Neural cell (in vitro differentiated cells): ENCODE results near the gene MIPOL1. TPM values are rescaled to one million over a fixed set of nuclear protein-coding genes. Genes with fewer than 3 reads are reported as not detected.
"Not testable (repeated sequence)": the region's sequence is repeated elsewhere in the genome, so short reads cannot be mapped to it uniquely, and the experiment has no call there.

ENCODE experiments used
- H2AFZ ChIP-seq: fragments of 200-600, 300-800 bp; sonication (generic), shearing (Covaris generic); 2 replicates; pipeline ENCODE4 v1.6.0; 2014; ENCODE audit warnings: low read depth, mild to moderate bottlenecking, antibody characterized with exemption, low read length, moderate library complexity
- H3F3A ChIP-seq: fragments of 200-600 bp; shearing (Covaris generic); 2 replicates; pipeline ENCODE4 v1.6.1; 2016; ENCODE audit warnings: mild to moderate bottlenecking, moderate library complexity, mixed read lengths, antibody characterized with exemption, low read length; ENCODE audit not compliant: insufficient read depth, poor library complexity, severe bottlenecking
- H3K27ac ChIP-seq: fragments of 200-600, 300-800 bp; sonication (generic), shearing (Covaris generic); 2 replicates; pipeline ENCODE4 v1.5.1; 2014; ENCODE audit warnings: mild to moderate bottlenecking, low read length, moderate library complexity
- H3K27me3 ChIP-seq: fragments of 300-800, 200-600 bp; sonication (generic), shearing (Covaris generic); 2 replicates; pipeline ENCODE4 v1.6.0; 2014; ENCODE audit warnings: mild to moderate bottlenecking, low read depth, low read length, moderate library complexity; ENCODE audit not compliant: insufficient read depth
- H3K36me3 ChIP-seq: fragments of 300-800, 200-600 bp; sonication (generic), shearing (Covaris generic); 2 replicates; pipeline ENCODE4 v1.5.1; 2014; ENCODE audit warnings: mild to moderate bottlenecking, antibody characterized with exemption, low read length, moderate library complexity; ENCODE audit not compliant: insufficient read depth
- H3K4me2 ChIP-seq: fragments of 300-800, 200-600 bp; sonication (generic), shearing (Covaris generic); 2 replicates; pipeline ENCODE4 v1.6.0; 2014; ENCODE audit warnings: mild to moderate bottlenecking, low read length
- H3K4me3 ChIP-seq: fragments of 300-800, 200-600 bp; sonication (generic), shearing (Covaris generic); 2 replicates; pipeline ENCODE4 v1.5.1; 2014; ENCODE audit warnings: mild to moderate bottlenecking, low read length, moderate library complexity
- H3K79me2 ChIP-seq: fragments of 200-600 bp; shearing (Covaris generic); replicated peaks from 2 replicates; pipeline ENCODE4 v1.6.0; 2014; ENCODE audit warnings: mild to moderate bottlenecking, low read length, moderate library complexity; ENCODE audit not compliant: insufficient read depth
- H3K9ac ChIP-seq: fragments of 300-800, 200-600 bp; sonication (generic), shearing (Covaris generic); 2 replicates; pipeline ENCODE4 v1.6.1; 2016; ENCODE audit warnings: mild to moderate bottlenecking, low read length, mixed read lengths
- H3K9me2 ChIP-seq: fragments of 200-600 bp; shearing (Covaris generic); 2 replicates; pipeline ENCODE4 v1.6.1; 2016; ENCODE audit warnings: mild to moderate bottlenecking, low read length, mixed read lengths; ENCODE audit not compliant: insufficient read depth
- H3K9me3 ChIP-seq: fragments of 200-600, 300-800 bp; sonication (generic), shearing (Covaris generic); 2 replicates; pipeline ENCODE4 v1.6.1; 2016; ENCODE audit warnings: mild to moderate bottlenecking, mixed run types, low read length, moderate library complexity, mixed read lengths
- H4K20me1 ChIP-seq: fragments of 200-600 bp; shearing (Covaris generic); 2 replicates; pipeline ENCODE4 v1.6.1; 2016; ENCODE audit warnings: mild to moderate bottlenecking, mixed run types; ENCODE audit not compliant: insufficient read depth
- CTCF ChIP-seq: fragments of 450-650 bp; IDR thresholded peaks from 2 replicates; pipeline ENCODE4 v1.5.1; 2014; ENCODE audit warnings: antibody characterized with exemption, mild to moderate bottlenecking, moderate library complexity; ENCODE audit not compliant: poor library complexity, severe bottlenecking
- EP300 ChIP-seq: fragments of 450-650 bp; conservative IDR thresholded peaks from 2 replicates; pipeline ENCODE4 v1.6.1; 2014; ENCODE audit warnings: antibody characterized with exemption, mild to moderate bottlenecking, moderate library complexity; ENCODE audit not compliant: poor library complexity, severe bottlenecking
- EZH2 ChIP-seq: fragments of 200-600, 300-800 bp; shearing (Covaris generic), sonication (generic); IDR thresholded peaks from 2 replicates; pipeline ENCODE4 v1.6.1; 2014; ENCODE audit warnings: antibody characterized with exemption, low read length, borderline replicate concordance, mild to moderate bottlenecking; ENCODE audit not compliant: insufficient read depth, poor library complexity, severe bottlenecking
- MXI1 ChIP-seq: fragments of 450-650 bp; conservative IDR thresholded peaks from 2 replicates; pipeline ENCODE4 v1.6.1; 2014; ENCODE audit warnings: antibody characterized with exemption, mild to moderate bottlenecking; ENCODE audit not compliant: poor library complexity, severe bottlenecking
- POLR2AphosphoS5 ChIP-seq: IDR thresholded peaks from 2 replicates; pipeline ENCODE4 v1.6.1; 2012
- RAD21 ChIP-seq: fragments of 450-650 bp; conservative IDR thresholded peaks from 2 replicates; pipeline ENCODE4 v1.6.1; 2014; ENCODE audit warnings: antibody characterized with exemption, mild to moderate bottlenecking, moderate library complexity
- REST ChIP-seq: IDR thresholded peaks from 2 replicates; pipeline ENCODE4 v1.6.1; 2012; ENCODE audit warnings: borderline replicate concordance
- SMC3 ChIP-seq: fragments of 450-650 bp; conservative IDR thresholded peaks from 2 replicates; pipeline ENCODE4 v1.6.1; 2014; ENCODE audit warnings: antibody characterized with exemption, mild to moderate bottlenecking, moderate library complexity; ENCODE audit not compliant: poor library complexity
- TAF1 ChIP-seq: IDR thresholded peaks from 2 replicates; pipeline ENCODE4 v1.6.1; 2012; ENCODE audit warnings: low read depth
- polyA plus RNA-seq: library from polyadenylated mRNA; depleted of rRNA; stranded (reverse); fragments of >200 nt; gene quantifications from 2 replicates; pipeline ENCODE4 v1.2.3, GENCODE V29; 2014

MIPOL1 gene
- polyA plus RNA-seq, 1 donor from 2014 or later, result 1.3 TPM

GRCh38 chr14:37187294-37187693 is 10.4 kb upstream of the MIPOL1 start:
- no peak overlapping the region for H3K4me2 ChIP-seq
- no peaks in the 10 kb centered on the region for H4K20me1 ChIP-seq
- H2AFZ ChIP-seq, result no peak overlapping the region
- no peaks in the 10 kb centered on the region for H3K9me2 ChIP-seq
- H3K9ac ChIP-seq, result no peak overlapping the region
- no peaks in the 10 kb centered on the region for H3K27me3 ChIP-seq
- H3K36me3 ChIP-seq, result no peaks in the 10 kb centered on the region
- H3K9me3 ChIP-seq, result no peaks in the 10 kb centered on the region
- H3K4me3 ChIP-seq, result no peak overlapping the region
- no peak overlapping the region for H3K27ac ChIP-seq
- TF ChIP-seq TAF1 (no peak), CTCF (no peak), SMC3 (no peak)
- H3F3A ChIP-seq, result no peaks in the 10 kb centered on the region
- no peaks in the 10 kb centered on the region for H3K79me2 ChIP-seq

GRCh38 chr14:37187840-37188577 is 9.7 kb upstream of the MIPOL1 start:
- H3K9me3 ChIP-seq, H3F3A ChIP-seq, H3K4me2 ChIP-seq, H3K79me2 ChIP-seq, H2AFZ ChIP-seq, H3K4me3 ChIP-seq, H3K9me2 ChIP-seq, H3K9ac ChIP-seq, H3K27ac ChIP-seq, H3K27me3 ChIP-seq, H4K20me1 ChIP-seq, H3K36me3 ChIP-seq: not testable (repeated sequence)

GRCh38 chr14:37189733-37190132 is 8.0 kb upstream of the MIPOL1 start:
- H3K9ac ChIP-seq, H3K9me2 ChIP-seq, H3K27ac ChIP-seq, H3F3A ChIP-seq, H3K36me3 ChIP-seq, H3K27me3 ChIP-seq, H3K79me2 ChIP-seq, H2AFZ ChIP-seq, H3K9me3 ChIP-seq, H3K4me3 ChIP-seq, H3K4me2 ChIP-seq, H4K20me1 ChIP-seq: not testable (repeated sequence)

GRCh38 chr14:37194698-37195097 is 3.0 kb upstream of the MIPOL1 start:
- Histone ChIP-seq H3K36me3 (no peaks in the 10 kb centered on the region), H3K9me3 (no peaks in the 10 kb centered on the region), H2AFZ (no peak overlapping the region), H3K27me3 (no peaks in the 10 kb centered on the region), H3K79me2 (no peaks in the 10 kb centered on the region), H3K9me2 (no peaks in the 10 kb centered on the region), H3K9ac (no peak overlapping the region), H4K20me1 (no peaks in the 10 kb centered on the region), H3K27ac (no peak overlapping the region), H3K4me2 (no peak overlapping the region), H3K4me3 (no peak overlapping the region), H3F3A (peaks cover 8% of the 10 kb centered on the region)
- no peak for TF ChIP-seq EP300
- TF ChIP-seq SMC3, result no peak
- no peak for TF ChIP-seq MXI1
- TF ChIP-seq CTCF, result no peak
- no peak for TF ChIP-seq EZH2
- no peak for TF ChIP-seq TAF1
- TF ChIP-seq REST, result no peak
- no peak for TF ChIP-seq POLR2AphosphoS5
- no peak for TF ChIP-seq RAD21
